LNCaP clone FGC (cell line): Measurements from ENCODE around the gene SPATA16.
A peak's percentile ranks its signal among the peaks of the same experiment; 100 is the strongest.

Source experiments
- DNase-seq: peaks from one replicate; pipeline ENCODE4 v3.0.0-alpha.2; 2011; ENCODE audit warnings: low read depth
- H3K4me3 ChIP-seq: 2 replicates; pipeline ENCODE4 v1.5.1; 2011; ENCODE audit warnings: mild to moderate bottlenecking, low read depth, low read length, control low read depth
- TF ChIP-seq, protein P1 (sequence below): IDR thresholded peaks from 2 replicates; pipeline ENCODE4 v1.5.1; 2012; ENCODE audit warnings: mild to moderate bottlenecking; ENCODE audit not compliant: control insufficient read depth, insufficient read depth; ENCODE audit errors: extremely low read depth

Gene SPATA16

DNA sequence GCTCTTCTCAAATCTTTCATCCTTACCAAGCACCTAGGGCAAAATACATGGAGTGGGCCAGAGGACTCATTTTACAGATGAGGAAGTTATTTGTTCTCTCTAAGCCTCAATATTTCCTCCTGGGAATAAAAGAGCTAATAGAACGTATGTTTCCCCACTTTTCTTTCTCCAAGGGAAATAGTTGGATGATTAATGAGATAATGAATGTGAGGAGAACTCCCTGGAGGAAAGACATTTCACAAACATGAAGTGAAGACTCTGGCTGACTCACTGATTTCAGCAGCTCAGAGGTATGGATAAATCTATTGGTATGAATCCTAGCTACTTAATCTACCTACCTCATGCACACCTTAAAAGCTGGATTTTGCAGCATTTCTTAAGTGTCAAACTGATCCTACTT is 292.1 kb downstream of the SPATA16 start:
- no peak for DNase-seq
- no peak overlapping the region for H3K4me3 ChIP-seq
- TF ChIP-seq, protein P1, sequence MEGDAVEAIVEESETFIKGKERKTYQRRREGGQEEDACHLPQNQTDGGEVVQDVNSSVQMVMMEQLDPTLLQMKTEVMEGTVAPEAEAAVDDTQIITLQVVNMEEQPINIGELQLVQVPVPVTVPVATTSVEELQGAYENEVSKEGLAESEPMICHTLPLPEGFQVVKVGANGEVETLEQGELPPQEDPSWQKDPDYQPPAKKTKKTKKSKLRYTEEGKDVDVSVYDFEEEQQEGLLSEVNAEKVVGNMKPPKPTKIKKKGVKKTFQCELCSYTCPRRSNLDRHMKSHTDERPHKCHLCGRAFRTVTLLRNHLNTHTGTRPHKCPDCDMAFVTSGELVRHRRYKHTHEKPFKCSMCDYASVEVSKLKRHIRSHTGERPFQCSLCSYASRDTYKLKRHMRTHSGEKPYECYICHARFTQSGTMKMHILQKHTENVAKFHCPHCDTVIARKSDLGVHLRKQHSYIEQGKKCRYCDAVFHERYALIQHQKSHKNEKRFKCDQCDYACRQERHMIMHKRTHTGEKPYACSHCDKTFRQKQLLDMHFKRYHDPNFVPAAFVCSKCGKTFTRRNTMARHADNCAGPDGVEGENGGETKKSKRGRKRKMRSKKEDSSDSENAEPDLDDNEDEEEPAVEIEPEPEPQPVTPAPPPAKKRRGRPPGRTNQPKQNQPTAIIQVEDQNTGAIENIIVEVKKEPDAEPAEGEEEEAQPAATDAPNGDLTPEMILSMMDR = no peak

DNA sequence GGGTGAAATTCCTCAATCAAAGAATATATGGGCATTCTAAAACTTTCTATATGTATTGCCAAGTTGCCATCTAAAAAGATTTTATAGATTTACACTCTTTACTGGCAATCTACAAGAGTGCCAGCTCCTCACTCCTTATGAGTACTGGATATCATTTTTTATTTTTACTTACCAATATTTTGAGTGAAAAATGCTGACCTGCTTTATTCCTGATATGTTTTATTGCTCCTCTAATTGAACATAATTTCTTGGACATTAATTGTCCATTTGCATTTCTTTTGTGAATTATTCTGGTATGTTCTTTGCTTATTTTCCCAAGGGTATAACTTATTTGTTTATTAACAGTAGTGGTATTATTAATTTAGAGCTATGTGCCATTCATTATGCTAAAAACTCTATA is 293.7 kb downstream of the SPATA16 start:
- no peak for DNase-seq
- TF ChIP-seq, protein P1 = no peak
- H3K4me3 ChIP-seq = no peak overlapping the region

DNA sequence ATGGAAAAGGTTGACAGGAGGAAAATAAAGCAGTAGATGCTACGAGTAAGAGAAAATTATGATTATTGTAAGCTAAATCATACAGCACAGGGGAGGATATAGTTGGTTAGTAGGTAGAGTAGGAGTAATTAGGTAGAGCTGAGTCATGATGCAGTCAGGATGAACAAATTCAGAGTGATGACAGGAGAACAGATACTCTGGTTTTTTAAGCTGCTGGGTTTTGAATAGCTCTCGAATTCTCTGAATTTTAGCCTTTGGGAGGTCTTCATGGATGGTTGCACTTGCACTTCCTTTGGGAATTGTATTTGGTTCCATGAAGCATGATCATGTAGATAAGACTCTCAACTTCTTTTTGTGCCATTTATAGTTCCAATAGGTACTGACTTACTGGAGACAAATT is 294.3 kb downstream of the SPATA16 start:
- DNase-seq = no peak
- TF ChIP-seq, protein P1 = no peak
- H3K4me3 ChIP-seq = no peak overlapping the region

DNA sequence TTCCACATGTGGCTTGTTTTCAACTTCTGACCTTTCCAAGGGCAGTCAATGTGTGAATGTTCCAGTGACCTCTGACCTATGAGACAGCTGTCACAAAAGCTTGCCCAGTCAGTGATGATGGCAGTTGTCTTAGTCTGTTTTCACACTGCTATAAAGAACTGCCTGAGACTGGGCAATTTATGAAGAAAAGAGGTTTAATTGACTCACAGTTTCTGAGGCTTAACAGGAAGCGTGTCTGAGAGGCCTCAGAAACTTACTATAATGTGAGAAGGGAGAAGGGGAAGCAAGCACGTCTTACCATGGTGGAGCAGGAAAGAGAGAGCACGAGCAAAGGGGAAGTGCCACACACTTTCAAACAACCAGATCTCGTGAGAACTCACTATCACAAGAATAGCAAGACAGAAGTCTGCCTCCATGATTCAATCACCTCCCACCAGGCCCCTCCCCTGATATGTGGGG is 294.9 kb downstream of the SPATA16 start:
- DNase-seq = no peak
- TF ChIP-seq, protein P1 = no peak
- no peak overlapping the region for H3K4me3 ChIP-seq

DNA sequence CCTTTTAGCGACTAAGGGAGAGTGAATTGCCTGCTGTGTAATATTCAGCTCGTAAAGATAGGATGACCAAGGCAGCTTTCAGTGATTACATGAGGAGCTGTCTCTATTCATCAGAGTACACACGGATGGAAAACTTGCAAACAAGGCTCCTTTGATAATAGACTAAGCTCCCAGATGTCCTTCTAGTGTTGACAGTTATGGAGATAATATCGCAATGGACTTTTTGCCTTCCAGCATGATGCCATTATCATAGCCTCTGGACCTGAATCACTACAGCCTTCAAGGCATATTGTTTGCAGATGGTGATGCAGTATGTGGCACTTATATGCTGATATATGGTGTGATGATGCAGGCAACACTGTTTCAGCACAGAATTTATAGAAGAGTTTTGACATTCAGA is 296.6 kb downstream of the SPATA16 start:
- peak; percentile 6 for DNase-seq
- TF ChIP-seq, protein P1 = no peak
- no peak overlapping the region for H3K4me3 ChIP-seq

DNA sequence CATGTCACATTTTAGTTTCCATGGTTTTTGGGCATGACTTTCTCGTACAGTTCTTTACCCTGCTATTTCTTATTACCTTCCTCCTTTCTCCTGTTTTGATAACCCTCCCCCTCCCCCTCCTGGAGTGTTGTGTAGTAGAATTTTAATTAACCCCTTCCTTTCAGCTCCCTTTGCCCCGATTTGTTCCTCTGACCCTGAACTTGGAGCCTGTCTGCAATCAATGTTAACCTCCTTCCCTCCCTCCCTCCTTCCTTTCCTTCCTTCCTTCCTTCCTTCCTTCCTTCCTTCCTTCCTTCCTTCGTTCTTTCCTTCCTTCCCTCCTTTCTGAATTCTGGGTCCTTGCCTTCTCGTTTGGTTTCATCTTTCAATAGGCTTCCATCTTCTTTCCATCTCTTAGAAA is 300.1 kb downstream of the SPATA16 start:
- DNase-seq = no peak
- no peak overlapping the region for H3K4me3 ChIP-seq
- TF ChIP-seq, protein P1 = no peak

DNA sequence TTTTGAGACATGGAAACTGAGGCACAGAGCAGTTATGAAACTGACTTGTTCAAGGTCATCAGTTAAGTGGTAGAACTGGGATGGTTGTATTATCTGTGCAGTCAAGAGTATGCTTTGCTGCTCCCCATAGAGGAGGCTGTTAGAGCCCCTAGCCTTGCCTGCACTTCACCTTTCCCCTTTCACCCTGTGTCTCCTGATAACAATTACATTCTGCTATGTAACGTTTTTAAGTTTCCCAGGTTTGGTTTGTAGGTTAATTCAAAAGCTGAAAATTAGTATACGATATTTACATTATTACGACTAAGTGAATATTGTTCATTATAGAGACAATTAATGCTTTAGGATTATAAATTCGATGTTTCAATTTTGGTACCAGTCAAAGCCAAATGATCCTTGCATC is 300.6 kb downstream of the SPATA16 start:
- DNase-seq = no peak
- TF ChIP-seq, protein P1 = no peak
- H3K4me3 ChIP-seq = no peak overlapping the region
